ENCODE measurements around the gene BUD13. TPM values are rescaled to one million over a fixed set of nuclear protein-coding genes. Genes with fewer than 3 reads are reported as not detected.

BUD13 gene
- total RNA-seq (10 to 100 TPM in 1 of 9 donors, 1 to 10 TPM in 8; 5.8 to 10.0 (median 7.1) TPM), polyA plus RNA-seq (1 to 10 TPM; 4.3 to 8.5 TPM)
- long read RNA-seq, donor 1, partial matches to known transcripts: 7 of 9 reads
- long read RNA-seq, donor 1, other reads (novel, unspliced or antisense): 0 of 9 reads
- long read RNA-seq, donor 2, transcript BUD13-201 (10 exons, 2,196 nt): major isoform, 14 of 32 reads
- long read RNA-seq, donor 2, partial matches to known transcripts: 16 of 32 reads
- long read RNA-seq, donor 2, other reads (novel, unspliced or antisense): 2 of 32 reads
- long read RNA-seq, donor 3, partial matches to known transcripts: 8 of 9 reads
- long read RNA-seq, donor 3, other reads (novel, unspliced or antisense): 0 of 9 reads

DNA sequence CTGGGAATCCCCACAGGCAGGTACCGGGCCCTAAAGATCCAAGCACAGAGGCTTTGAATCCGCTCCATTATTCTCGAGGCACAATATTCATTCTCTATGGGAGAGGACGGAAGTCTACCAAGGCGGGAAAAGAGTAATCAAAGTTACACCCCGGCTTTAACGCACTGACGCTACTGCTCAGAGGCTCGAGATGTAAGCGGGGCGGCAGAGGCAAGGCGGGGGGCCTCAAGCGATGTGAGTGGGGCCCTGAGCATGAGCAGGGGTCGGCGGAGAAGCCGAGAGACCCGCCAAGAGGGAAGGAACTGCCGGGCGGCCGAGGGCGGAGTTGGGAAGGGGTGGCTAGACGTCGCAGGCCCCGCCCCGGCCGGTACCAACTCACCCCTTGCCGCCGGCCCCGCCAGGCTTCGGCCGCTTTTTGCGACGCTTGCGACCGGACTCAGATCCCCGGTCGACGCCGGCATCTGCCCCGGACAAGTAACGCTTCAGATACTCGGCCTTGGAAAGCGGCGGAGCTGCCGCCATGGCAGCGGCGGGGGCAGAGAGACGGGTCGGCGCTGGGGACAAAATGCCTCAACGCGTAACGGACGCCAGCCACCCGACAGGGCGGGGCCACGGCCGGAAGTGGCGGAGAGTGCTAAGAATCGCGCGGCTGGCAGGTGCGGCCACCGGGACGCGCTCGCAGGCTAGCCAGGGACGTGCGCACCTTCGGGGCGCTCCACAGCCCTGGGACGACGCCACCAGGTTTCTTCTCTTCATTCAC, at the start of gene BUD13:
Gene BUD13 (minus strand): TSS at position 545 of the 760 bp plus-strand sequence. CDS start 23 bp downstream, at position 522.
- TF ChIP-seq POLR2A (IDR thresholded peaks at IDR 0.05) (peak in 1 of 2 donors; percentile 63), CTCF (IDR thresholded peaks at IDR 0.05) (peak in 1 of 12 donors; percentile 14)
- Histone ChIP-seq H3K4me3 (peak within 1 kb of the TSS; percentile 64 to 99 (median 83)), H3K27me3 (no peaks in the 10 kb centered on the region), H3K9me3 (no peaks in the 10 kb centered on the region), H3K36me3 (peaks cover 0 to 42% (median 27%) of the 10 kb centered on the region in 9 donors), H3K4me1 (peaks cover 8 to 40% (median 21%) of the 10 kb centered on the region in 12 donors), H3K27ac (peak within 1 kb of the TSS; percentile 77 to 97 (median 90))
- DNase-seq: peak; percentile 92 to 96 (median 93)
- WGBS, 4 donors: 0 to 1% (median 0%) methylated on average over 25 to 73 of the region's 73 CpGs
- peak; percentile 89 to 95 (median 94) for ATAC-seq
- intact Hi-C loops (cut with DNase I): no loop called here

GRCh38 chr11:116822575-116822974, 49.8 kb upstream of the BUD13 start:
- no peak overlapping the region for H3K4me3 ChIP-seq
- ATAC-seq (no peak), DNase-seq (no peak)
- no peaks in the 10 kb centered on the region for H3K27me3 ChIP-seq
- H3K9me3 ChIP-seq: no peaks in the 10 kb centered on the region
- H3K4me1 ChIP-seq: no peaks in the 10 kb centered on the region
- 70 to 75% (median 73%) methylated on average over 4 to 5 of the region's 5 CpGs for WGBS, 4 donors
- intact Hi-C loops (cut with DNase I): no loop called here
- H3K27ac ChIP-seq: no peak overlapping the region
- H3K36me3 ChIP-seq: no peaks in the 10 kb centered on the region
- TF ChIP-seq CTCF (IDR thresholded peaks at IDR 0.05): no peak
- TF ChIP-seq POLR2A (IDR thresholded peaks at IDR 0.05): no peak

DNA sequence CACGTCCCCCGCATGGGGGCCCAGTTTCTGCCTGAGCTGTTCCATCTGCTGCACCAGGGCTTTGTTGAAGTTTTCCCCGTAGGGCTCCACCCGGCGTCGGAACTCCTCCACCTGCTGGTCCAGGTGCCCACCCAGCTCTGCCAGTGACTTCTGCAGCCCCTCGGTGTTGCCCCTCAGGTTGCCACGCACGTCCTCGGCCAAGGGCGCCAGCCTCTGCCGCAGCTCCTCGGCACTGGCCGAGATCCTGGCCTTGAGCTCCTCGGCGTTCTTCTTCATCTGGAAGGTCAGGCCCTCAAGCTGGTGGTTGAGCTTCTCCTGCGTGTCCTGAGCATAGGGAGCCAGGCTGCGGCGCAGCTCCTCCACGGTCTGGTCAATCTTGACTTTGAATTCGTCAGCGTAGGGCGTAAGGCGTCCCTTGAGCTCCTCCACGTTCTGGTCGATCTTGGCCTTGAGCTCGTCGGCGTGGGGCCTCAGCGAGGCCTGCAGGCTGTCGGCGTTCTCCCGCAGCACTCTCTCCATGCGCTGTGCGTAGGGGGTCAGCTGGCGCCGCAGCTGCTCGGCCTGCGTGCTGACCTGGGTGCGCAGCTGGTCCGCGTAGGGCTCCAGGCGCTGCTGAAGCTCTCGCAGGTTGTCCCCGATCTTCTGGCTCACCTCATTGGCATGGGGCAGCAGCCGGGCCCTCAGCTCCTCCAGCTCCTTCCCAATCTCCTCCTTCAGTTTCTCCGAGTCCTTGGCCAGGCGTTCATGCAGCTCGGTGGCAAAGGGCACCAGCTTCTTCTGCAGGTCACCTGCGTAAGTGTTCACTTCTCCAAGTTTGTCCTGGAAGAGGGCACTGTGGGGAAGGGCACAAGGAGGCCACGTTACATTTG, 48.5 kb upstream of the BUD13 start:
- ATAC-seq (no peak), DNase-seq (no peak)
- Histone ChIP-seq H3K4me3 (no peak overlapping the region), H3K27ac (no peak overlapping the region), H3K4me1 (no peaks in the 10 kb centered on the region), H3K36me3 (no peaks in the 10 kb centered on the region), H3K9me3 (no peaks in the 10 kb centered on the region), H3K27me3 (no peaks in the 10 kb centered on the region)
- TF ChIP-seq POLR2A (IDR thresholded peaks at IDR 0.05) (no peak), CTCF (IDR thresholded peaks at IDR 0.05) (no peak)
- WGBS, 4 donors: 93 to 95% (median 95%) methylated on average over 31 to 51 of the region's 51 CpGs
- intact Hi-C loops (cut with DNase I): no loop called here

Data from heart left ventricle (tissue), 16 donors.